HG02571 (cell line): ENCODE results near the gene KIN.
"Not testable (repeated sequence)": the region's sequence is repeated elsewhere in the genome, so short reads cannot be mapped to it uniquely, and the experiment has no call there.

Experiments used
- ATAC-seq: cut with Tn5 transposase; IDR thresholded peaks from one replicate; pipeline ENCODE4 v1.9.1; 2021; ENCODE audit warnings: mild to moderate bottlenecking, moderate library complexity; ENCODE audit not compliant: unreplicated experiment

KIN gene

DNA sequence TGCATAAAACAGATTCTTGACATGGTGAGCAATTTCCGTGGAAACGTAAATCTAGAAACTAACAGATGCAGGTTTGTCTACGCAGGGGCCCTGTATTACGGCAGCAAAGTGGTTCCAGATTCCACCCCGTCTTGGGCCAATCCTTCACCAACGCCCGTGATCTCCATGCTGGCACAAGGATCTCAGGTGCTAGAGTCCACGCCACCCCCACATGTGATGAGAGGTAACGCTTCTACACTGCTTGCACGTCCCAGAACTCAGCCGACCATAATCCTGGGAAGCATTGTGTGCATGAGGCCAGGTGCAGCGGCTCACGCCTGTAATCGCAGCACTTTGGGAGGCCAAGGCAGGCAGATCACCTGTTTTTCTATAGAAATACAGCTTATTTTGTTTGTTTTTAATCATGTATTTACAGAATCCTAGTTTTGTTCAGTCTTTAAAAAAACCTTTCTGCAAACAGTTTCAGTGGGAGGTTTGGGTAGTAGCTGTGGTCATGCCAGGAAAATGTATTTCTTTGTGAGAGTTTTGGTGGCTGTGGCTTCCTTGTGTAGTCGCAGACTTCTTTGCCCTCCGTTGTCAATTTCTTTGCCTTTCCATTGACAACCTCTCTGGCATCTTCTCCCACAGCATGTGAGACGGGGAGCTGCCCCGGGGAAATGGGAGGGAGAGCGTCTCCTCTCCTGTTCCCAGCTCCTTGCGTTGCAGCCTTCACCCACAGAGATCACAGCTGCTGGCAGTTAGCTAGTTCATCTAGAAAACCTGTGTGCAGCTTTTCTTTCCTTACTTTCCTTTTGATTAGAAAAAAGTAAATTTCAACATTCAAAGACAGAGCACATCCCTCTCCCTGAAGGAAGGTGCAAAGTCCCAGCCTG is 49.0 kb downstream of the KIN start:
- no peak for ATAC-seq

DNA sequence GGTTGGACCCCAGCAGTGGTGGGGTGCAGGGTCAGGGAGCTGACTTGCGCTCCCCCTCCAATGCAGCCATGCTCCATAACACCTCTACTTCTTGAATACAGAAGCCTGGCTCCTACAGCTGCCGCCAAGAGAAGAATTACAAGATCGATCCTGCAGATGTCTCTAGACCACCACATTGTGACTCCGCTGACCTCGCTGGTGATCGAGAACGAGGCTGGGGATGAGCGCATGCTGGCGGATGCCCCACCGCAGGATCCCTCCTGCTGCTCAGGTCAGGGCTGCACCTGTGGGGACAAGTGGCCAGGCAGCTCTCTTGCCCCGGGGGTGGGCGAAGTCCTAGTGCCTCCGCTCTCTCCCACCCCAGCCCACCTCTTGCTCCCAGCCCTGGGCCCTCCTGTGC is 53.0 kb downstream of the KIN start:
- no peak for ATAC-seq

DNA sequence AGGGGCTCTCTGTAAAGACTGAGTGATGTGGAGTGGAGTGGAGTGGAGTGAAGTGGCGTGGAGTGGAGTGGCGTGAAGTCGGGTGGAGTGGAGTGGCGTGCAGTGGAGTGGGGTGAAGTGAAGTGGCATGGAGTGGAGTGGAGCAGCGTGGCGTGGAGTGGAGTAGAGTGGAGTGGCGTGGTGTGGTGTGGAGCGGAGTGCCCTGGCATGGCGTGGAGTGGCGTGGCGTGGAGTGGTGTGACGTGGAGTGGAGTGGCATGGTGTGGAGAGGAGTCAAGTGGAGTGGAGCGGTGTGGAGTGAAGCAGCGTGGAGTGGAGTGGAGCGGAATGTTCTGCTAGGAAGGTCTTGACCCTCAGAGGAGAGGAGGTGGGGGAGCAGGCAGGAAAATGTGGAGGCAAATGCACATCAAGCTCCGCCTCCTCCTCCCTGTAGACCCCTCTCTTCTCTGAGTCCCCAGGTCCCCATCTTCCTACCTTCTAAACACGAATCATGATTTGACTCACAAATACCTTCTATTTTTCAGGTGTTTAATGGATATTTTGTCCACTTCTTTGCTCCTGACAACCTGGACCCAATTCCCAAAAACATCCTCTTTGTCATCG is 64.8 kb downstream of the KIN start:
- no peak for ATAC-seq

DNA sequence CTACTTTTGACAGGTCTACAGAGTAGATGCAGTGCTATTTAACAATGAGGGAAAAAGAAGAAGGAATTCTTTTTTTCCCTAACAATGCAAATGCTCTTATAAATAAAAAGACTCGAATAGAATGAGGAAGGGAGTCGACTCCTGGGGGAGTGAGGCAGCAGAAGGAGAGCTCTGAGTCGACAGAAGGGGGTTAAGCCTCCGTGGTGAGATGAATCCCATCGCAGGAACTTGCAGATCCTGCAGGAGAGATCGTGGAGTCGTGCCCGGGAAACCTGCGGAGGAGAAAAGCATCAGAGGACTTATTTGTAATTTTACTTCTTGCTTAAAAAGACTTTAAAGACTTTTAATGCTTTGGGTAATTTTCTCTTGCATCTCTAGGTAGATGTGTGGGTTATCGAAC is 67.3 kb downstream of the KIN start:
- ATAC-seq, result no peak

DNA sequence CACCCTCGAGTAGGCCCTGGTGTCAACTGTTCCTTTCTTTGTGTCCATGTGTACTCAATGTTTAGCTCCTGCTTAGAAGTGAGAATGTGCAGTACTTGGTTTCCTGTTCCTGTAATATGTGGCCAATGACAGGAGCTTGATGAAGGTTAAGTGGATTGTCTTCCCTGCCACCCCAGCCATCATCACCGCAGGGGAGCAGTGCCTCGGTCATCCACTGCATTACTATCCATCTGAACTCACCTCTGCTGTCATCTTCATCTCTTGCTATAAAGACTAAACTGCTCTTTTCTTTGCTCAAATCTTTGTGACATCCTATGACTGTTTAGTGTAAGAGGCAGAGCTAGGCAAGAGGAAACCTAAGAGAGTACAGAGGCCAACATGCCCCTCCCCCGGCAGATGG is 69.1 kb downstream of the KIN start:
- ATAC-seq, result no peak

DNA sequence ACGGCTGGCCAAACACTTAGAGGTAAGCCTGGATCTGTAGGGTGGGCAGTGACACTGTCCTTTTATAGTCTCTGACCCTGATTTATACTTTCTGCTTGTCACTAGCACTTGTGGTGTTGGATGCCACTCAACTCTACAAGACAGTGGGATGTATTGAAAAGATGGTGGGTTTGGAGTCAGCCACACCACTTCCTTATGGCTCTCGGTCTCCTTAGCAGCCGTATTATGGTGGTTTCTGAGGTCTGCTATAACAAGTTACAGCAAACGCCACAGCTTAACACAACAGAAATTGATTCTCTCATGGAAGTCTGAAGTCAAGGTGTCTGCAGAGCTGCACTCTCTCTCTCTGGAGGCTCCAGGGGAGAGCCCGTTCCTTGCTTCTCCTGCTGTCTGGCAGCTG is 70.0 kb downstream of the KIN start:
- ATAC-seq, result no peak

DNA sequence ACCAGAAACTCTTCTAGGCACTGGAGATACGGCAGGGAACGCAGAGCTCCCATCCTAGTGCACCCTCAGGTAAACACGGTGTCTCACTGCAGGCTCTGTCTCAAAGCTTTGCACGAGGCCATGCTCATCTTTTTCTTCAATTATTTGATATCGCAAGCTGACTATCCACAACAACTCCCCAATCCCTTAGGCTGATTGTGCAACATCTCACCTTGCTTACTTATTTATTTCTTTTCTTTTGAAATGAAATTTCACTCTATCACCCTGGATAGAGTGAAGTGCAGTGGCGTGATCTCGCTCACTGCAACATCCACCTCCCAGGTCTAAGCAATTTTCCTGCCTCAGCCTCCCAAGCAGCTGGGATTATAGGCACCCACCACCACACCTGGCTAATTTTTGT is 72.3 kb downstream of the KIN start:
- no peak for ATAC-seq

DNA sequence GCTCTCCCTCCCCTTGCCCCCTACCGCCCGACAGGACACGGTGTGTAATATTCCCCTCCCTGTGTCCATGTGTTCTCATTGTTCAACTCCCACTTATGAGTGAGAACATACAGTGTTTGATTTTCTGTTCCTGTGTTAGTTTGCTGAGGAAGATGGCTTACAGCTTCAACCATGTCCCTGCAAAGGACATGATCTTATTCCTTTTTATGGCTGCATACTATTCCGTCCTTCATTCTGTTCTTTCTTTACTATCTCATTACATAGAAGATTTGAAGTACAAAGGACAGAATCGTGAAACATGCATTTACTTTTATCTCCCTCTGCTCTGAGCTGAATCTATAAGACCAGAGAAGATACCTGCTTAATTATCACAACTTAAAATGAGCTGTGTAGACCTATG is 76.7 kb downstream of the KIN start:
- ATAC-seq, result not testable (repeated sequence)

DNA sequence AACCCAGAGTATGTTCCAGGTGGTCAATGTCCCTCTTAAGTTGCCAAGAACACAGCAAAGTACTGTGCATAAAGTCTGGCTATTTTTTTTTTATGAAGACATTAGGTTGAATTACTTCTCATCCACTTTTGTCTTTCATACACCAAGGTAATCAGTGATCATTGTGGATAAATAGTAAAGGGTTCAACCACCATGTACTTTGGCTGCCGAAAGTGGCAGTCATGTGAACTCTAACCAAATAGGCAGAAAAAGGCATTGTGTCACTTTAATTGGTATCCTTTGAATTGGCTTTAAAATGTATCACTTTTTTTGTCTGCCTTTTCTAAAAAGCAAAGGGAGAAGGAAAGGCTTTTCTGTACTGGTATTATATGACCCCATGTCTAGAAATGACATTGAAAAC is 77.3 kb downstream of the KIN start:
- ATAC-seq, result no peak

DNA sequence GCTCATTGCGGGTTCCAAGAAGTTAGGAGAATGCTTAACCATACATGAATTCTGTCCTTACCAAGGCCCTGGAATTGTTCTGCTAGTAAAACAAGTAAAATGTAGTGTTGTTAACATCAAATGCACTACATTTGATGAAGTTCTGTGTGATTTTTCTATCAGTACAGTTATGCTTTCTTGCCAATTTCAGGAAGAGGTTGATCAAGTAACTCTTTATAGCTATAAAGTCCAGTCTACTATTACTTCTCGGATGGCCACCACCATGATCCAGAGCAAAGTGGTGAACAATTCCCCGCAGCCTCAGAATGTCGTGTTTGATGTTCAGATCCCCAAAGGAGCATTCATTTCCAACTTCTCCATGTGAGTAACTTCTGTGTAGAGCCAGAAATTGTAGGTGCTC is 79.0 kb downstream of the KIN start:
- ATAC-seq, result no peak

DNA sequence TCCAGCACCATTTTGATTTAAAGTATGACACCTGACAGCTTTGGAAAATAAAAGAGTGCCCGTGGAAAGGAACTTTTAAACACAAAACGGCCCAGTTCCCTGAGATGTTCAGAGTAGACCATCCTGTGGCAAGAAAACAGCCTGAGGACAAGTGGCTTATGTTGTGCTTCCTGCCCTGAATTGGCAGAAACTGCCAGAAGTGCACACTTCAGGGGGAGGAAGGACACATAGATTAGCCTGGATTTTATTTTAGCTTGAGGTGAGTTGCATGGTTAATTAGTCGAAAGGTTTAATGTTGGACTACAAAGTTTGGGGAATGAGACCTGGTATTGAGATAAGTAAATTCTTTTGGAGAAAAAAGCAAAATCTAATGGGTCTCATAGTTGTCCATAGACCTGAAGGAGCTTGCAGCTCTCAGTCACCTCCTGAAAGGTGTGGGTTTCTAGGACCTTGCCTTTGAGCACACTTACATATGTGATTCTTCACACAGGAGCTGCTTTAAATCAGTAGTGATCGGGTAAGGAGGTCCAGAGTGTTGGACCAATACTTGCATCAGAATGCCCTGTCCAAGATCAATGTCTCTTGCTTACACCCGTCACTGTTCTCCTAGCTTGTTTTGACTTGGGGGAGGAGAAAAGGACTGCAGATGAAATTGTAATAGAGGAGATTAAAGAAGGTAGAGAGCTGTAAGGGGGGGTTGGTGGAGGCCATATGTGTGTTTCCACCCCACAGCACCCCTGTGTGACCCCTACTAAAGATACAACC is 79.8 kb downstream of the KIN start:
- ATAC-seq, result no peak

DNA sequence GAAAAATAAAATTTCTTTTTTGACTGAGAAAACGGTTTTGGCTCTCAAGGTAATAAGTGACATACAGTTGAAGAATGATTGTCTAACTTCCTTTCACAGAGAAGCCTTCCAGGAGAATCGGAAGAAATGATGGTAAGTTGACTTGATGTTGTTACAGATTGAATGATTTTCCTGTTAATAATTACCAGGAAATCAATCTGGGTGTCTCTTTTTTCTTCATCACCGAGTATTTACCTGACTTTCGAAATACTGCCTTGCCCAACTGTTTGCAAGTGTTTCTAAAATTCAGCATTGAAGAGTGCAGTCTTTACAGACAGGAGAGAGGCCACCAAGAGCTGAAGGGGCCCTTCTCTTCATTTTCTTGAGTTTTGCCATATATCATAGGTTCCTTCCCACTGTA is 80.7 kb downstream of the KIN start:
- no peak for ATAC-seq

DNA sequence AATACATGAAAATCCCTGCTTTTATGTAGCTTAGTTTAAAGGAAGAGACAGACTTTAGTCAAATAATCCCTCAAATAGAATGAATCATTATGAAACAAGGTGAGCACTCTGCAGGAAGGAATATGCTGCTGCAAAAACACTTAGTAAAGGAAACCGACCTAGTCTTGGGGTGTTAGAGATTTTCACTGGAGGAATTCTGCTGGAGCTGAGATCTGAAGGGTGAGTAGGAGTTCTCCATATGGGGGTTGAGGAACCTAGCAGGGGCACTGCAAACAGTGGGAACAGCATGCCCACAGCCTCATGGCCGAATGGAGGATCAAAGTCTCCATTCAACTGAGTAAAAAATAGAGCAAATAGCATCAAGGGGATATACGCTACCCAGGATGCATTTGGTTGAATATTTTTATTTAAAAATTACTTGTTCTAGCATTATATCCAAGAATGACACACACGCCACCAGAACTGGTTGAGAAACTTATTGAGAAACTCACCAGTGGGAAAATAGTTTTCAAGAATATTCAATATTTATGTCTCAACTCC is 81.2 kb downstream of the KIN start:
- ATAC-seq, result no peak

DNA sequence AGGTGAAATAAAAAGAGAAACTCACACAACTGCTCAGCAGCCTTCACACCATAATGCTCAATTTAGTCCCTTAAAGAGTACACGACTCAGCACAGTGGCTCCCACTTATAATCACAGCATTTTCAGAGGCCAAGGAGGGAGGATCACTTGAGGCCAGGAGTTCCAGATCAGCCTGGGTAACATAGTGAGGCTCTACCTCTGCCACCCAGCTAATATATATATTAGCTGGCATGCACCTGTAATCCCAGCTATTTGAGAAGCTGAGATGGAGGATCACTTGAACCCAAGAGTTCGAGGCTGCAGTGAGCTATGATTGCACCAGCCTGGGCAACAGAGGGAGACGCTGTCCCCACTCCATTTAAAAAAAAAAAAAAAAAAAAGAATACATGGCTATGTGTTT is 82.5 kb downstream of the KIN start:
- no peak for ATAC-seq

DNA sequence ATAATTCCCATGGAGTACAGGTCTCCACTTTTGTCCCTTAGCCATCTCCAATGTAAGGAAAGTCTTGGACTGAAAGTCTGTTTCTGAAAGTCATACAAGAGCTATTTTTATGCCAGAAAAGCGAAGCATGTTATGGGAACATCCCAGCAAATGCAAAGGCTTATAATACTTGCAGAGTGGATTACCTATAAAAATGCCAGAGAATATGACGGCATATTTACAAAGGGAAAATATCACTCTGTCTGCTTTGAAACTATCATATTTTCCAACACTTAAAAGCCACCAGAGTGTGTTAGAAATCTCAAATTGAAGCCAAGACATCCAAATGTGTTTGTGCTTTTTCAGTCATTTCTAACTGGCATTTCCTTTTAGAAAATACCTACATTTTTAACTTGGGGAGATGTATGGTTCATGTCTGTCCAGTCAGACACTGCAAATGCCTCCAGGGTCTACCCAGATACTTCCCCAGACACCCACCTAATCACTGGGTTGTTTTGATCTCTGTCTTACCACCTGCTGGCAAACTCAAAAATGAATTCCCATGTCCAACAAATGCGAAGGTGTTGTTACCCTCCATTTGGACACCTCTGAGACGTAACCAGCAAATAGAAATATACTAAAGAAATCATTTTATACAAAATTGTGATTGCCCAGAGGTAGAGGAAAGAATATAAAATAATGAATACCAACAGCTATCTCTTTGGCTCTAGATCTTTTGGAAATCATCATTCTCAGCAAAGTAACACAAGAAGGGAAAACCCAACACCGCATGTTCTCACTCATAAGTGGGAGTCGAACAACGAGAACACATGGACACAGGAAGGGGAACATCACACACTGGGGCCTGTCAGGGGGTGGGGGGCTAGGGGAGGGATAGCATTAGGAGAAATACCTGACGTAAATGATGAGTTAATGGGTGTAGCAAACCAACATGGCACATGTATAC is 83.4 kb downstream of the KIN start:
- no peak for ATAC-seq

DNA sequence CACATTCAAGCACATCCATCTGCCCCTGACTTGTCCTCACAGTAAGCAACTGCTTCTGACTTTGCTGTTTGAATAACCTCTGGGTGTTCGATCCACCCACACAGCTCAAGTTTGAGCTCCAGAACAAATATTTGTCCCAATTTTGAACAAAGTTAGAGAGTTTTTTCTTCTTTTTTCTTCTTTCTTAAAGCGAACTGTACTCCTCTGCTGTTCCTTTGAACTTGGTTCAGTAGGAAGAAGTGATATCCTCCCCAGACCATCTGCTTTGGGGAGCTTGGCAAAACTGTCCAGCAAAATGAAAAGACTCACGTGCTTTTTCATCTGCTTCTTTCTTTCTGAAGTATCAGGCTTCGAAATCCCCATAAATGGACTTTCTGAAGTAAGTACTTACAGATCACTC is 84.7 kb downstream of the KIN start, which contains the start of gene ITIH2:
Gene ITIH2, plus strand, starts transcription at position 177 of the 400 bp plus-strand sequence. Its CDS starts 119 bp downstream, at position 296.
- ATAC-seq, result no peak

DNA sequence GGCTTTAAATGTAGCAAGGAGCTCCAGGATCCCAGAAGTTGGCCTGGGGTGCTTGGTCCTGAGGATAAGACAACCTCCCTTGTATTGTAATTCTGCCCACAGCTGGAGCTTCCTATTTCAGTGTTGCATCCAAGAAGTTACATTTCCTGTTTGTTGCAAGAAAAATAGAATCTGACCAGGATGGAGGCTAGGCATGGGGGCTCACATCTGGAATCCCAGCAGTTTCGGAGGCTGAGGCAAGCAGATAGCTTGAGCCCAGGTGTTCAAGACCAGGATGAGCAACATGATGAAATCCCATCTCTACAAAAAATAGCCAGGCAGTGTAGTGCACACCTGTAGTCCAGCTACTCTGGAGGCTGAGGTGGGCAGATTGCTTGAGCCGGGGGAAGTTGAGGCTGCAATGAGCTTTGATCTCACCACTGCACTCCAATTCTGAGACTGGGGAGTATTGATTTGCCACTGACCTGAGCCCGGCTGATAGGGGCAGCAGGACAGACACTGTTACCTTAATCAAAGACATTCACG is 85.4 kb downstream of the KIN start:
- no peak for ATAC-seq

DNA sequence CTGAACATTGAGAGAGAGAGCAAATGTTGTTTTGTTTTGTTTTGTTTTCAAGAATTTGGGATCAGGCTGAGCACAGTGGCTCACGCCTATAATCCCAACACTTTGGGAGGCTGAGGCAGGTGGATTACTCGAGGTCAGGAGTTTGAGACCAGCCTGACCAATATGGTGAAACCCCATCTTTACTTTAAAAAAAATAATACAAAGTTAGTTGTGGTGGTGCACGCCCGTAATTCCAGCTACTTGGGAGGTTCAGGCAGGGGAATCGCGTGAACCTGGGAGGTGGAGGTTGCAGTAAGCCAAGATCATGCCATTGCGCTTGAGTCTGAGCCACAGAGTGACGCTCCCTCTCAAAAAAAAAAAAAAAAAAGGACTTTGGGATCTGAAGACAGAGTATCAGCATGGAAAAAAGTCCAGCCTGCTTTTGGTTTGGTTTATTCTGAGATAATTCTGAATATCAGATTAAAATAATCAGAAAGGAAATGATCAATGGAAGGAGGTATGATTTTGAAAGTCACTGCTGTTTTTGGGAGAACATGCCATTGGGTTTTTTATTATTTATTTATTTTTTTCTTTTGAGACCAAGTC is 86.5 kb downstream of the KIN start:
- ATAC-seq, result no peak
